ENCODE results near the gene MYL5.
"Not testable (repeated sequence)": the region's sequence is repeated elsewhere in the genome, so short reads cannot be mapped to it uniquely, and the experiment has no call there.

MYL5 gene

GRCh38 chr4:656436-657337 is 17.7 kb upstream of the MYL5 start:
- DNase-seq (ENCODE audit: low read depth, low spot score), result no peak

- no peak for DNase-seq (ENCODE audit: low read depth, low spot score)
Measured at GRCh38 chr4:657338-657833, 17.0 kb upstream of the MYL5 start.

- DNase-seq (ENCODE audit: low read depth, low spot score), result no peak
Measured at GRCh38 chr4:657834-658667, 16.3 kb upstream of the MYL5 start.

- no peak for DNase-seq (ENCODE audit: low read depth, low spot score)
Measured at GRCh38 chr4:658681-659667, 15.4 kb upstream of the MYL5 start.

DNA sequence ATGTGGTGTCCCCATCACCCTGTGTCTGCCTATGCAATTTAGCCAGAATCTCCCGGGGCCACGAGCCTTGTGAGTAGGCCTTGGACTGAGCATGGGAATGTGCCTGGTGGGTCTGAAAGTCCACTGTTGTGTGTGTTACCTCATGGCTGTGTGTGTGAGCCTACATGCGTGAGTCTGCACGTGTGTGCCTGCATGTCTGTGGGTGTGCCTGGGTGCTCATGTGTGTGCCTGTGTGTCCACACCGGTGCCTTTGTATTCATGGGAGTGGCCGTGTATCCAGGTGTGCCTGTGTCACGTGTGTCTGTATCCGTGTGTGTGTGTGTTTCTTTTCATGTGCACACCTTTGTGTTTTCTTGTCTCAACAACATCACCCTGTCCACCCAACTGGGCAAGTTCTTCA is 14.5 kb upstream of the MYL5 start:
- DNase-seq (ENCODE audit: low read depth, low spot score), result no peak

GRCh38 chr4:660401-660800 is 13.9 kb upstream of the MYL5 start:
- DNase-seq (ENCODE audit: low read depth, low spot score), result no peak

DNA sequence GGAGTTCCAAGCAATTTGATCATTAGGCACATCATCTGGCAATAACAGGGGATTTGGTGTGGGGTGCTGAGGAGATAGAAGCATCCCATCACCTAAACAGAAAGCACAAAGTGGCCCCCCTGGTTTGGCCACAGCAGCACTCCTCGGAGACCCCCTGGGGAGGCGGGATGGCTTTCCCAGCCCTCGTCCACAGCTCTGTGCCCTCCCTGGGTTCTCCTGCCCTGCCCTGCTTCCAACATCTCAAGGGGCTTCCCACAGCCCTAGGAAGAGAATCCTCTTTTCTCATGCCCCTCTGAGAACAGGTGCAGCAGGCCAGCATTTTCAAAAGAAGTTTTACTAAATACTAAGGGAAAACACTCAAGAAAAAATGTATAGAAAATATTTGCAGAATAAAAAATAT is 13.1 kb upstream of the MYL5 start:
- DNase-seq (ENCODE audit: low read depth, low spot score), result no peak

- DNase-seq (ENCODE audit: low read depth, low spot score), result no peak
Measured at GRCh38 chr4:661881-662761, 12.2 kb upstream of the MYL5 start.

DNA sequence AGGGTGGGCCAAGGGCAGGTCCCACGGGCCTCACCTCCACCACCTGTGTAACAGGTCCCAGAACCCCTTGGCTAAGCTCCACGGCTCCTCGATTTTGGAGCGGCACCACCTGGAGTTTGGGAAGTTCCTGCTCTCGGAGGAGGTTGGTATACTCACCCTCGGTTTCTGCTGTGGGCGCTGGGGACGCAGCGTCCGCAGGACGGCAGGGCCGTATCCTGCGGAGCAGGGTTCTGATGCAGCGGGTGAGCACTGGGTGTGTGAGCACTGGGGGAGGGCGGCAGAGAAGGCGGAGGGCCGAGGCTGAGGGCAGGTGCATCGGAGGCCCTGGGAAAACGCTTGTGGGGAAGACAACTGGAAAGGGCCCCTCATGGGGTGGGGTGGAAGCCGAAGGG is 11.3 kb upstream of the MYL5 start:
- no peak for DNase-seq (ENCODE audit: low read depth, low spot score)

- peak; percentile 74 for DNase-seq (ENCODE audit: low read depth, low spot score)
Measured at GRCh38 chr4:663438-664428, 10.6 kb upstream of the MYL5 start.

DNA sequence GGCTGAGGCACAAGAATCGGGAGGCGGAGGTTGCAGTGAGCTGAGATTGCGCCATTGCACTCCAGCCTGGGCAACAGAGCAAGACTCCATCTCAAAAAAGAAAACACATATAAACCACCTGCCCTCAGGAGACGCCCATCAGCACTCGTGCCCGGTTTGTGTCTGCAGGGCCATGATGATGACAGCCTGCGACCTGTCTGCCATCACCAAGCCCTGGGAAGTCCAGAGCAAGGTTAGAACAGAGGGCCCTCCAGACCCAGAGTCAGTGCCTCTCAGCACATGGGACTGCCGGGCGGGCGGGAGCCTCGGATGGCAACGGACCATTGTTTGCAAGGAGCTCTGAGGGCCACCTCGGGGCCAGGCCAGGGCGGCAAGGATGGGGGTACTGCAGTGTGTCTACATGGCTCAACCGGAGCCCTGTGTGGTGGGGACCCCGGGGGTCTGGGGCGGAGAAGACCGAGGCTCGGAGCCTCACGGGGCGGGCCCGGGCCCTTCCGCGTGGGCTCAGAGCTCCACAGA is 9.6 kb upstream of the MYL5 start:
- no peak for DNase-seq (ENCODE audit: low read depth, low spot score)

DNA sequence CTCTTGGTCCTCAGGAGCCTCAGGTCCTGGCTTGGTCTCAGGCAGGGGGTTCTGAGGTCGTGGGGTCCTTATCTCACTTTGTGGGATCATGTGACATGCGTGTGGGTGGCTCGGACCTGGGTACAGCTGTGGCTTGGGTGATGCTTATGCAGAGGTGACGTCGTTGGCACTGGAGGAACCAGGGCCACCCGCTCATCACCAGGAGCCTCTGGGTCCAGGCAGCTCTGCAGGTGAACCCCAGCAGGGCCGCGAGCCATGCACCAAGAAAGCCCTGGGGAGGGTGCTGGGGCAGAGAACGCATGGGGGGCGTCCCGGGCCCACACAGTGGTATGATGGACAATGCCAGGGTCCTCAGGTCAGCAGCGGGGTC is 9.0 kb upstream of the MYL5 start:
- no peak for DNase-seq (ENCODE audit: low read depth, low spot score)

DNA sequence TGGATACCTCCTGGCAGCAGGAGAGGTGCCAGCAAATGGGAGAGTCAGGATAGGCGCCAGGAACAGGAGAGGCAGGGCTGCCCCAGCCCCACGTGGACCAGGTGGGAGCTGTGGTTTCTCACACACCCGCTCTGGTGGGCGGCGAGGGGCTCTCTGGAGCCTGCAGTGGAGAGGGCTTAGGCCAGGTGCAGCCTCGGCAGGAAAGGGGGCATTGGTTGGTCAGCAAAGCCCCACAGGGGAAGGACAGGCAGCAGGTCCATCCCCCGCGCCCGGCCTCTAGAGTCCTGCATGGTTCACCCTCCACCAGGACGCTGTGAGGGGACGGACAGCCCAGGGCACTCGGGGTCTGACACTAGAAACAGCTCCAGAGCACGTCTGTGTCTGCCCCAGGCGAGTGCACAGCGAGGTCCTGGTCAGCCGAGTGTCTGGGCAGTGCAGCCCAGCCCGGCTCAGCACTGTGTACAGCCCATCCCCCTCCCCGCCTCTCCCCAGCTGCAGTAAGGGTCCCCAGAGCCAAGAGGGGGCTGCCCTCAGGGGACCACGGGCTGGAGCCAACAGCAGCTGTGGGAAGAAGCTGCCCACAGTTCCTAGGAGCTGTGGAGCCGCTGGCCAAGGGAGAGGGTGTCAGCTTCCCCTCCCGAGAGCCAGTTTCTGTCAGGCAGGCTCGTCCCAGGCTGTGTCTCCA is 8.4 kb upstream of the MYL5 start:
- DNase-seq (ENCODE audit: low read depth, low spot score), result no peak

GRCh38 chr4:666436-666810 is 7.9 kb upstream of the MYL5 start:
- DNase-seq (ENCODE audit: low read depth, low spot score), result no peak

GRCh38 chr4:666822-667544 is 7.4 kb upstream of the MYL5 start:
- DNase-seq (ENCODE audit: low read depth, low spot score), result no peak

DNA sequence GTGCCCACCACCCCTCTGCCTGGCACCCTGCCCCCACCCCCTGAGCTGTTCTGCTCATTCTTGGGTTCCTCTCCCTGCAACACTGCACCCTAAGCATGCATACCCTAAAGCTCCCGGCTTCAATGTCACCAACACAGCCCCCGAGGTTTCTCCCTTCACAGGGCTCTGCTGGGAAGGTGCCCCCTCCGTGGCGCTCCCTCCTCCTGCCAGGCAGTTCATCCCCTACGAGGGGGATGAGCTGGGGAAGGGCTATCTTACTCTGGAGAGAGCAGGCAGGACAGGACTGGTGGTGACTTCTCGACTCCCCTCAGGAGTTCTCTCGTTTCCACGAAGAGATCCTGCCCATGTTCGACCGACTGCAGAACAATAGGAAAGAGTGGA is 6.8 kb upstream of the MYL5 start:
- DNase-seq (ENCODE audit: low read depth, low spot score), result no peak

- DNase-seq (ENCODE audit: low read depth, low spot score), result not testable (repeated sequence)
Measured at GRCh38 chr4:668219-668618, 6.1 kb upstream of the MYL5 start.

Measured in astrocyte of the hippocampus (primary cell).